Kidney glomerular epithelial cell (primary cell): ENCODE data around the gene BAAT.
"Not testable (repeated sequence)": the region's sequence is repeated elsewhere in the genome, so short reads cannot be mapped to it uniquely, and the experiment has no call there.

ENCODE experiments used
- DNase-seq: peaks from one replicate; lab custom pipeline; 2025; lab: John Stamatoyannopoulos, UW

BAAT gene

DNA sequence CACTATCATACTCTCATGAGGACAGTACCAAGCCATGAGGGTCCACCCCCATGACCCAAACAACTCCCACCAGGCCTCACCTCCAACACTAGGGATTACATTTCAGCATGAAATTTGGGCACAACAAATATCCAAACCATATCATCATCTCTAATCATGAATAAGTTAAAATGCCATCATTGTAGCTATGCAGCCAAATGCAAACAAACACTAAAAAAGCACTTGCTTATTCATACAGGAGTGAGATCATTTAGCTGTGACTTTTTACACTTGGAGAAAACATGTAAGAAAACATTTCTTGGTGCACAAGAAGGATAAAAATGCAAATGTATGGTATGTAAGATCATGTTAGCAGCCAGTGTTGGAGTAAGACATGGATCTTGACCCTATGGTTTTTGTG, 24.2 kb downstream of the BAAT start:
- no peak for DNase-seq

DNA sequence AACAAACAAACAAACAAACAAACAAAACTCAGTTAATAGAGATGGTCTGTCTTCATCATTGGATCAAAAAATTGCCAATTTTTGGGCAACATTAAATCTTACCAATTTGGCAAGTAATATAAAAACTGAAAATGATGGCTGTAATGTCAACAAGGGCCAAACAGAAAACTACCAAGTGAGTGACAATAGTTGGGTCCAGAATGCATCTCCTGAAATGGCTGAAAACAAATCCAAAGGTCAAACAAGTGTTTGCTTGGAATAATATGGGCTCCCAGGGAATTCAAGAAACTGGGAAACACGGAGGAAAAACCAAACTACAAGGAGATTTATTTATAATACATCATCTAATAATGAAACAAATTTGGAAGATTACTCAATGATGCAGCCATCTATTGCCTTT, 25.1 kb downstream of the BAAT start:
- no peak for DNase-seq

DNA sequence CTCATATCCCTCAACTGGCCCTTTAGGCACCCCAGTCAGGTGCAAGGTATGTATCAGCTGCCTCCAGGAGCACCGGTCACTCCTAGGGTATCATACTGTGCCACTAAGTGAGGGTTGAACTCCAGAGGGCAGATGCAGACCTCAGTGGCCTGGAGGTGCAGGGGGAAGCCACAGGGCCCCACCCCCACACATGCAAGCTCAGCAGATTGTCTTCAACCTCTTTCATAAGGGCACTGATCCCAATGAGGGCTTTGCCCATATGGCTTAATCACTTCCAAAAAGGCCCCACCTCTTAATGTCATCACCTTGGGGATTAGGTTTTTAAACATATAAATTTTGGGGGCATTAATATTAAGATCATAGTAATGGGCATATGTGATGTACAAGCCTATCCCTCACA, 28.2 kb downstream of the BAAT start:
- DNase-seq, result no peak

DNA sequence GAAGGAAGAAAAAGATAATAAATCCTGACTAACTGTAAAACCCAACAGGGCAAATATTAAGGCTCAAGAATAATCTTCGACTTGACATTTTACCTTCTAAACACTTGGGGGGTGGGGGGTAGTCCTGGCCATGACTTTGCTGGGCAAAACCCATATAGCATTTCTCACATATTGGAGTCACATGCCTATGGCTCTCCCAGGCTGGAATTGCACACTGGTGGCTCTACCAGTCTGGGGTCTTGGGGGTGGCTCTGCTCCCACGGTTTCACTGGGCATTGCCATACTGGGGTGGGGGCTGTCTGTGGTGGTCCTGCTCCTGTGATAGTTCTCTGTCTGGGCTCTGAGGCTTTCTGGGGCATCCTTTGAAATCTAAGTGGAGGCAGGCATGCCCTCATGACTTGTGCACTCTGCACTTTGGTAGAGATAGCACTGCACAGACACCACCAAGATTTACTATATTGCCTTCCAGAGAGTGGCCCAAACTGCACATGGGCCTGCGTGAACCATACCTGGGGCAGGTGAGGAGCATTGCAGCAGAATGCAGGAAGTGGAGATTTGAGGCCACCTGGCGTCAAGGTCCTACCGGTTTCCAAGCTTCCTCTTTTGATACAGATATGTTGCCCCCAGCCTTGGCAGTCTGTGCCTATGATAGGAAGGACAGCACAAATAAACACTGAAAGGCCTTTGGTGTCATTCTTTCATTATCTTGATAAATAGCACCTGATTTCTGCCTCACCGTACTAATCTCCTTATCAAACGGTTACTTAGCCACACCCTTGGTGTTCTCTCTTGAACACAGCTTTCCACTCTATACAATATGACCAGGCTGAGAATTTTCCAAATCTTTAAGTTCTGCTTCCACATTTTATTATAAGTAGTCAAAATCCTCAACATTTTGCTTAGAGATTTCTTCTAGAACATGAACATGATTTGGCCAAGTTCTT, 29.8 kb downstream of the BAAT start:
- no peak for DNase-seq

DNA sequence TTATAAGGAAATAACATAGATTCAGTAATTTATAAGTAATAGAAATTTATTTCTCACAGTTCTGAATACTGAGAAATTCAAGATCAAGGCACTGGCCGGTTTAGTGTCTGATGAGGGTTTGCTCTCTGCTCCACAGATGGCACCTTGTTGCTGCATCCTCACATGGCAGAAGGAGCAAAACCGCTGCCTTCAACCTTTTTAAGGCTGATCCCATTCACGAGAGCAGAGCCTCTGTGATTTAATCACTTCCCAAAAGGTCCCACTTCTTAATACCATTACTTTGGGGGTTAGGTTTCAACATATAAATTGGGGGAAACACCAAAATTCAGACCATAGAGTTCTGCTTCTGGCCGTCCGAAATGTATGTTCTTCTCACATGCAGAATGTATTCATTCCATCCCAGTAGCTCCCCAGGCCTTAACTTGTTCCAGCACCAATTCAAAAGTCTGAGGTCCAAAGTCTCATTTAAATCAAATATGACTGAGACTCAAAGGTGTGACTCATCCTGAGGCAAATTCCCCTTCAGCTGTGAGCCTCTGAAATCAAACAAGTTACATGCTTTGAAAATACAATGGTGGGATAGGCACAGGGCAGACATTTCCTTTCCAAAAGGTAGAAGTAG, 30.6 kb downstream of the BAAT start:
- no peak for DNase-seq

DNA sequence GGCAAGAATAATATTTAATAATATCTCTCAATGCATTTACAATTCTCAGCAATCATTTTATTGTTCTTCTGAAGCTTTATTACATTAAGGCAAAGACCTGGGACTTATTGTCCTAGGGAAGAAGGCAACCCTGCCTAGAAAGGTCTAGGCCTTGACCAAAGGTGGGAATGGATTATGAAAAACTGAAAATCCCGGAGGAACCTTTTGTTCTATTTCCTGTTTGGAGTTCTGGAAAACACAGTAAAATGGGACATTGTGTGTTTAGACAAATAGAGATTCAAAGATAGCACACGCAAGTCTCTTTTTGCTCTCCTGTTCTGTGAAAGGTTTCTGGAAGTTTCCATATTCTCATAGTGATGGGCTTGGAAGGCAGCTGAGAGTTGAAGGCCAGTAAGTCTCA, 31.1 kb downstream of the BAAT start:
- no peak for DNase-seq

DNA sequence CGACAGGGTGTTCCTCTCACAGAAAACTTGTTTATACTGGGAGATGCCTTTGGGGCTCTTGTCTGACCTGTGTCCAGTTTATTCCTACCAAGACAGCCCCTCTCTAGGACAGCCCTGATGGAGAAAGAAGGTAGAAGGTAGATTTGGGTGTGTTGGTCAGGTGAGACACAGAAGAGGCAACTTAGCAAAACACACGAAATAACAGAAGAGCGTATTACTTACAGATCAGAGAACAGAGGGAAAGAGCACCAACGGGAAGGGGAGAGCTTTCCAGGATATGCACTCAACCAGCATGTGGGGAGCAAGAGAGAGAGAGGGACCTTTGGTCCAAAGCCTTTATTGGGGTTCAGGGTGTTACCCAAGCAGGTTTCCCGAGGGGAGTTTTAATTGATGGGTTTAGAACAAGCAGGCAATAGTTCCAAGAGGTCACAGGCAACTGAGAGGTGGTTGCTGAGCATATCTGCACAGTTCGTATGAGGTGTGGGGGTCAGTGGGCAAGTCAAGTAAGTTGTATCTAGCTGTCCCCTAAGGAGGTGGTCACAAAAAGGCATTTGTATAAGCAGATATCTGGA, 31.8 kb downstream of the BAAT start:
- no peak for DNase-seq

DNA sequence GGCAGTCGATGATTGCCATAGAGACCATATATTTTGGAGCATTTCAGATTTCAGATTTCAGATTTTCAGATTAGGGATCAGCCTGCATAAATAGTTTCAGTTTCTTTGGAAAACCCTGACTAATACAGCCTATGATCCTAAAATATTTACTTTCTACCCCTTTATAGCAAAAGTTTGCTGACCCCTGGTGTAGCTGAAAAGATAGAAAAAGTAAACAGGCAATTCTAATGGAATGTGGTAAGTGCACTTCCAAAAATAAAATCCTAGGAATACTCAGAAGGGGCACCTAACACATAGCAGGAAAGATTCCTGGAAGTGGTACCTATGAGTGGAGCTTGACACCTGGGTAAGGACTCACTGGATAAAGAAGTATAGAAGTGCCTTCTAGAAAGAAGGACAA, 34.5 kb downstream of the BAAT start:
- DNase-seq, result no peak

DNA sequence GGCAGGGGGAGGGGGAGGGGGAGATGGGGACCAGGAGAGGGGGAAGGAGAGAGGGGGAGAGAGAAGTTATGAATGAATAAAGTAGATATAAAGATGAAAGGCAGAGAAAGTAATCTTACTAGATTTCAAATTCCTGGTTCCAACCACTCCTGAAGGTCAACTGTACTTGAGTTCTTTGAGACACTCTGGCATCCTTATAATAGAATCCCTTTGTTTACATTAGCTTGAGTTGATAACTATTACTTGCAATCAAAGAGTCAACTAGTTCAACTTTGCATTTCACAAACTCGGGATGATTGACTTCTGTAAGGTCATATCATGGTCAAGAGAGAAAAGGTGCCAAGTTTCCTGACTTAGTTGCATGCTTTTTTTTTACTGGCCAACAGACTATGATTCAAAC, 42.2 kb downstream of the BAAT start:
- no peak for DNase-seq

DNA sequence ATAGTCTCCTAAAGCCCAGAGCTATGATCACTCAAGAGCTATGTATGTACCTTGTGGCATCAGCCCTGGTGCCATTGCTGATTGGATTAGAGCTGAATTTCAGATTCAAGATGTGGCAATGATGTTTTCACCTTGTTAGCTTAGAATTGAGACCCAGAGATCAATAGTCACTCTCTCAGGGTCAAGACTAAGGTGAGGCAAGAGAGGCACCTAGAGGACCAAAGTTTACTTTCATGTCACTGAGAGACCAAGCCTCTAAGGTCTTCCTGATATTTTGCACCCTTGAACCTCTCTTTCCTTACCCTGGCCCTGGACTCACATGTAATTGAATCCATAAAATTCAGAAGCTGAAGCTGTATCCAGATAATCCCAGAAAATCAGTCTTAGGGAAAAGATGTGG, 42.8 kb downstream of the BAAT start:
- no peak for DNase-seq

DNA sequence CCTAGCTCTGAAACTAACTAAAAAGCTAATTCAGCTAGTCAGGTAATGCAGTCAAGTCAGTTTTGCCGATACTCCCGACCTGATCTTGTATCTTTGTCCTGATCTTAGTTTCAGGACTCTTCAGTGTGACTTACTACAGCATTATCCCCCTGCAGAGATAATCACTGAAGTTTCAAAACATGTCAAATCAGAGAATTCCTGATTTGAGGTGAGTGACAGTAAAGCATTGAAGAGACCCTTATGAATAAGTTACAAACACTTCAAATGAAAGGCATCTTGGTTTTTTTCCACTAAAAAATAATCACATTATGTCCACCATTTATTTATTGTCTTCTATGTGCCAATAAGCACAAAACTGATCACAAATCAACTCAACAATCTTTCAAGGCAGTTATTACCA, 47.6 kb downstream of the BAAT start:
- DNase-seq, result no peak

DNA sequence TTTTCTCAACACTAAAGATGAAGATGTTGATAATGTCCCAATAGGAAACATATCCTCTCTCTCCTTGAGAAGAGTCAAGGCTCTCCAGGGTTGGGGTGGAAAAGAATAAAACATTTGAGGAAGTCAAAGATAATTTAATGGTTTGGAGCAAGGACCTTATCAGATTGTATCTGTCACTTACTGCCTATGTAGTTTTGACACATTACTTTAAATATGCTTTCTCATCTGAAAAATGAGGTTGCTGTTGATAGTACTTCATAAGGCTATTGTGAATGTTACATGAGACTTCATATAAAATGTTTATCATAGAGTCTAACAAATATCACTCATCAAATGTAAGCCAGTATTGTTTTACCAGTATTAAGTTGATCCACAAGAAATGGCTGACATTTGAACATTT, 48.7 kb downstream of the BAAT start:
- no peak for DNase-seq

DNA sequence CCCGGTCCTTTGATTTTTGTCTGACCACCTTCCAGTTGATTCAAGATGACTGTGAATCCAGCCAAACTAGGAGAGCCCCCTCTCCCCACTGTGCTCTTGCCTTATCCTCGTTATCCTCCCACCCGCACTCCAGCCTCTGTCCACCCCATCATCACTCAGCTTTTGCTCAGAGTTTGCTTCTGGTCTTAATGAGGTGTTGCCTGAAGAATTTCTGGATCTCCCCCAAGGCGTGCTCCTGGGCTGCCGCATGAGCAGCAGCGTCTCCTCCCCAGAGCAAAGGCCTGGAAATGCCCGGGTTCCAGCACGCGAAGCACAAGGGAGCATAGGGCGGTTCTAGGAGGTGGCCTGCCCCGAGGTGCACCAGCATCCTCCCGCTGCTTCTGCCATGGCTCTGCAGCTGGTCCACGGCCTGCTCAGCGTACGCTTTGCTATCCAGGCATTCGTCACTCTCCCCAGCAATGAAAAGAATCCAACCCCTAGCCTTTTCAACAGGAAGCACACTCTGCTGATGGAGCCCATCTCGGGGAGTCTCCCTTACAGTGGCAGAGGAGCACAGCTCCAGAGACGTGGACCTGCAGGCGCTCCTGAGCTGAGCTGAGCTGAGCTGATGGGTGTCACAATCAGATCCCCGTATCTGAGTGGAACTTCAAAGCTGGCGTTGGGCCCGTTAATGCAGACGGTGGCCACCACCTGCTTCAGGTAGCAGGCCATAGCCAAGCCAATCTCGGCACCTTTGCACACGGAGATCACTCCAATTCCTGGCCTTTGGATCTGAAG, 50.7 kb downstream of the BAAT start:
- DNase-seq, result no peak

DNA sequence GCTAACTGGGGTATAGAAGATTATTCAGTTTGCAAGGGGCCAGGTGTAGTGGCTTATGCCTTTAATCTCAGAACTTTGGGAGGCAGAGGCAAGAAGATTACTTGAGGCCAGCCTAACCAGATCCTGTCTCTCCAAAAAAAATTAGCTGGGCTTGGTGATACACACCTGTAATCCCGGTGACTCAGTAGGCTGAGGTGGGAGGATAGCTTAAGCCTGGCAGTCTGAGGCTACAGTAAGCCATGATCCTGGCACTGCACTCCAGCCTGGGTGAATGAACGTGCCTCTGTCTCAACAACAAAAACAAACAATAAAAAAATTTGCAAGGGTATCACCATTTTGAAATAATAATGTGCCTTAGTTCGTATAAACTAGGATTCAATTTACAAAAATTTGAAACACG, 51.3 kb downstream of the BAAT start:
- no peak for DNase-seq

DNA sequence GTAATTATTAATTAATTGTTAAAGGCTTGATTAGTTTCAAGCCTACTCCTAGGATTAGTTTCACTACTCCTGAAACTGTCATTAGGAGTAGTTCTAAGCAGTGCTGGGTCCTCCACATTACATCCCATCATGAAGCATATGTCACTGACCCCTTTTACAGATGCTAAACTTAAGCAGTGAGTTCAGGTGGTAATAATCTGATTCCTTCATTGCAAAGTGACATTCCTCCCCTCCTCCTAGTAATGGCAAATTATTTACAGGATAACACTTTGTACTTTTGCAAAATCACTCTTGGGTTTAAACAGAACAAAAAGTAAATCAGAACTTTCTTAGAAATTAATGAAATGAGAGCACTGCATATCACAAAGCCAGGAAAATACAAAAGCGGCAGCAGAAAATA, 52.4 kb downstream of the BAAT start:
- no peak for DNase-seq

DNA sequence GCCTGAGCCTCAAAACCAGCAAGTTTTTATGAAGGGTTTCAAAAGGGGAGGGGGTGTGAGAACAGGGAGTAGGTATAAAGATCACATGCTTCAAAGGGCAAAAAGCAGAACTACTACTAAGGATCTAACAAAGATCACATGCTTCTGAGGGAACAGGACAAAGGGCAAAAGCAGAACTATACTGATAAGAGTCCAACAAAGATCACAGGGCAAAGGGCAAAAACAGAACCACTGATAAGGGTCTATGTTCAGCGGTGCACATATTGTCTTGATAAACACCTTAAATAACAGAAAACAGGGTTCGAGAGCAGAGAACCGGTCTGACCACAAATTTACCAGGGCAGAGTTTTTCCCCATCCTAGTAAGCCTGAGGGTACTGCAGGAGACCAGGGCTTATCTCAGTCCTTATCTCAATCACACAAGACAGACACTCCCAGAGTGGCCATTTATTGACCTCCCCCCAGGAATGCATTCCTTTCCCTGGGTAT, 57.3 kb downstream of the BAAT start:
- DNase-seq, result not testable (repeated sequence)

DNA sequence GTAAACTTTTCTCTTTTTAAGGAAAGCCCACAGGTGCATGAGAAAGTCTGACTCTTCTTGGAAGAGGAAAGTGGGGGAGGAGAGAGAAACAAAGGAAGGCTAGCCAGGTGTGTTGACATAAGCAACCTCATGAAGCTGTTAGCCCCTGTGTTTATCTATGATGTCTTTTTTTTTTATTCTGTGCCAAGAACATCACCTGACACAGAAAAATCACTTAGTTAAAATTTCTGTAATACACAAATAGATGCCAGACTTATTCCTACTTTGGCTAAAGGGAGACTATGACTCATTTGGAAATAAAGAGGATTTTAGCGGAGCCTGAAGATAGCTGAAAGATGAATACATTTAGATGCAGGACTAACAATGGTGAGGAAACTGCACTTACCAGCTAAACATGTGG, 58.3 kb downstream of the BAAT start:
- no peak for DNase-seq

DNA sequence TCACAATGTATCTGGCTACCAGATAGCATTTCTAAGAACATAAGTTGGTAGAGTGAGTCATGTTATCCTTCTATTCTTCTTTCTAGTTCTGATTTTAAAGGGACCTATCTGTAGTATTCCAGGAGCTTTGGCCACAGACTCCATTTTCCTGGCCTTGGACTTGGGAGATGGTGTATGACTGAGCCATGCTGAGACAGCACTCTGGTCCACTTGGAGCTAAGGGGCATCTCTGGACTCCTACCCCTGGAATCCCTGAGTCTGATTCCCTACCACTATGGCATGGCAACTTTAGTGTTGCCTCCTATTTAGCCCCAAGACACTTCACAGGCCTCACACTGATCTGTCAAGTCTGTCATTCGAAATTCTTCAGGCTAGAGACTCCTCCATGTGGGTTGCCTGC, 58.8 kb downstream of the BAAT start:
- DNase-seq, result no peak

DNA sequence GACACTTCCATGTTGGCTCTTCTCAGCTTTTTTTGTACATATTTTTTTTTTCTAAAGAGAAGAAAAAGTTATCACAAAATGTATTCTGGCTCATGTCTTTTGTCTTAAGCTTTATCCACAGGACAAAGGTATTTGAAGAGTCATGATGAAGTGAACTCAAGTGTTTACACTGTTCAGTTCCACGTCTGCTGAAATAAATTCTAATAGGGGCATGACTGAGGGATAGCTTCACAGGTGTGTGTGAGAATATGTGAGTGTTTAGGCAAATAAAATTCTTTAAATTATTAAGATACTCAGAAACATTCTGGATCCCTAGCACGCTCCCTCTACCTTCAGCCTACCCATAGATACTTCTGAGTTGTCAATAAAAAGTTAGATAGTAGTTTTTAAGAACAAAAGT, 59.8 kb downstream of the BAAT start:
- no peak for DNase-seq

DNA sequence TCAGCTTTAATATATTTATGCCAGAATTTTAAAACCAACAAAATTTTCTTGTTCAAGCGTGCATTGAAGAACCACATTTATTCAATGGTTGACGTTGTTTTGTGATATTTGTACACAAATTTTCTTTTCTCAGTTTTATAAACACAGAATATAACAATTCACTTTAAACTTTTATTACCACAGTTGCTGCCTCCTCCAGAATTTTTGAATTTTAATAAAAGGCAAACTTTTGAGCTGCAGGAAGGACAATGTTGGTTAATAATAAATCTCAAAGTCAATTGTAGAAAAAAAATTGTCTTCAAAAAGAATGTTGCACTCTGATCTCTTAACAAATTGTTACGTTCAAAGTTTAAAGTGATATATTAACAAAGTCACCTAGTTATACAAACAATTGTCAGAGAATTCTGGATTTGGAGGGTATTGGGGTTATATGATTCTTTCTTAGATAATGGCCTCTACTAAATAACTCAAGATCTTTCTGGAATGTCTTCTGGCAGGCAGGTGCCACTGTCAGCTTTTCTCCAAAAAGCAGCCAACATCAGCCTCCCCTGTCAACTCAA, 60.5 kb downstream of the BAAT start:
- DNase-seq, result no peak

DNA sequence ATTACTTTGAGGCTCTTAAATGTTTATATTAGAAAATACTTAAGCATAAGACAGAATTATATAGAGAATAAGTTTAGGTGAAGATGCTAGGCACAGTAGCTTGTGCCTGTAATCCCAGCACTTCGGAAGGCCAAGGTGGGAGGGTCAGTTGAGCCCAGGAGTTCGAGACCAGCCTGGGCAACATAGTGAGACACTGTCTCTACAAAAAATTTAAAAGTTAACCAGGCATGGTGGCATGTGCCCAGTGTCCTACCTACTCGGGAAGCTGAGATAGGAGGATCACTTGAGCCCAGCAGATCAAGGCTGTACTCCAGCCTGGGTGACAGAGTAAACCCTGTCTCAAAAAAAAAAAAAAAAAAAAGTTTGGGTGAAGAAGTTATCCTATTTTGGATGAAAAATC, 61.7 kb downstream of the BAAT start:
- no peak for DNase-seq

DNA sequence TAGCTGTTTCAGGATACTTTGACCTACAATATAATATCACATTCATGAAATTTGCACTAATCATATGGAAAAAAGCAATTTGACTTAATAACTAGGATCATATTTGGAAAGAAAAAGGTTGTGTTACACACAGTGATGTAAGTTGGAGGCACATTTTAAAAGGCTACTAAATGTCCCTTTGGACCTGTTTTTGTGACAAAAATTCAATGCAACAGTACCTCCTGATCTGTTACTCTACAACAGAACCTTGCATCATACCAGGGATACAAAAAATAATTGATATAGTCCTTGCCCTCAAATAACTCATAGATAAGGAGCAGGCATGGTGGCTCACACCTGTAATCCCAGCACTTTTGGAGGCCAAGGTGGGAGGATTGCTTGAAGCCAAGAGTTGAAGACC, 67.1 kb downstream of the BAAT start:
- no peak for DNase-seq
